SW 1271 (cell line): ENCODE results near the gene KCNK2.

Experiments
- DNase-seq, 2 experiments: peaks; one replicate each; lab custom pipeline; 2025; lab: John Stamatoyannopoulos, UW

KCNK2 gene

DNA sequence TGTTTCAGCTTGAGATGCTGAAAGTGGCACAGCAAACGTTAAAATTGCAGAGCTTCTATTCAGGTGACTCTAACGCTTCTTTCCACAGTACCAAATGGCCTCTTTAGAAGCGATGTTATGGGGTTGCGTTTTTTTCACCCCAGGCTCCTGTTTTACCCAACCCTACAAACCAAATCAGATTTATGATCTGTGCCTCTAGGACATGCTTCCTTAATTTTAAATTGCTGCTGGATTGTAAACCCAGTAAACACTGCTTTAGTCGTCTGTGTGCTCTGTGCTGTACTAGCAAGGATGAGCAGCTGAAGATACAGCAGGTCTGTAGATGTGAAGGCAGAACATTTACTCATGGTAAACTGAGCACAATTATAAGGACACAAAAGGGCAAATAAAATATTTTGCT is 13.0 kb downstream of the KCNK2 start:
- DNase-seq = no peak

DNA sequence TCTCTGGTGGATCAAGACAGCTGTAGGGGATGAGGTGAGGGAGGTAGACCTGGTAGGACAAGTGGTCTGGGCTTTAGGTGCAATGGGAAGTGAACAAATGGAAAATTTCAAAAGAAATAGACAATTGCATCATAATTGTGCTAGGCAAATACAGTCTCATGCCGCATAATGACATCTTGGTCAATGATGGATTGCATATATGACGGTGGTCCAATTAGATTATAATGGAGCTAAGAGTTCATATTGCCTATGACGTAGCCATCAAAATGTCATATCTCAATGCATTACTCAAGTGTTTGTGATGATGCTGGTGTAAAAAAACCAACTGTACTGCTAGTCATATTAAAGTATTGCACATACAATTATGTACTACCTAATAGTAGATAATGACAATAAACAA is 19.0 kb downstream of the KCNK2 start:
- DNase-seq = no peak

DNA sequence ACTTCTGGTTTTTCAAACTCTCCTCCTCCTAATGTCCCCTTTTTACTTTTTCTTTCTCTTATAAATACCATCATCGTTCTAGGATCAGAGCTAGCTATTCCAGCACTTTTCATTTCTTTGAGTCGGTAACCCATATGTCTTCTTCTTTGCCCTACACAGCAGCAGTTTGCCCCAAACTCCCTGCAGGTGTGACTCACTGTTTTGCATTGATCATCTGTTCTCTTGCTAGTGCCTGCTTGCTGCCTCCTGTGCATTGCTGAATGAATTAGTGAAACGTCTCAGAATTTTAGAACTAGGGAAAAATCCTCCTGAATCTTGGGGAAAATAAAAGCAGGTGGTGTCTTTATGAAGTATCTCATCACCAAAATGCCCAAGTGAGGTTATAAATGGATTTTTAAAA is 21.7 kb downstream of the KCNK2 start:
- DNase-seq = no peak

DNA sequence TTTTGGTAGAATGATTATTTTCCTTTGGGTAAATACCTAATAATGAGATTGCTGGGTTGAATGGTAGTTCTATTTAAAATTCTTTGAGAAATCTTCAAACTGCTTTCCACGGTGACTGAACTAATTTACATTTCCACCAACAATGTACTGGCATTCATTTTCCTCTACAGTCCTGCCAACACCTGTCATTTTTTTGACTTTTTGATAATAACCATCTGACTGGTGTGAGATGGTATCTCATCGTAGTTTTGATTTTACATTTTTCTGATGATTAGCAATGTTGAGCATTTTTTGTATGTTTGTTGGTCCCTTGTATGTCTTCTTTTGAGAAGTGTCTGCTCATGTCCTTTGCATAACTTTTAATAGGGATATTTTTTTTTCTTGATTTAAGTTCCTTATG is 23.5 kb downstream of the KCNK2 start:
- DNase-seq = no peak

DNA sequence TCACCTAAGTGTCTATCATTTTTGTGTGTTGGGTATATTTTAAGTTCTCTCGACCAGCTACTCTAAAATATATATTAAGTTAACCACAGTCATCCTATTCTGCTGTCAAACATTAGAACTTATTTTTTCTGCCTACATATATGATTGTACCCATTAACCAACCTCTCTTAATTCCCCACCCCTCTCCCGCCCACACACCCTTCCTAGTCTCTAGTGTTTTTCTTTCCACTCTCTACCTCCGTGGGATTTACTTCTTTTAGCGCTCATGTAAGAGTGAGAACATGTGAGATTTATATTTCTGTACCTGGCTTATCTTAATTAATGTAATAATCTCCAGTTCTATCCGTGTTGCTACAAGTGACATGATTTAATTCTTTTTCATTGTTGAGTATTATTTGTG is 26.6 kb downstream of the KCNK2 start:
- no peak for DNase-seq

DNA sequence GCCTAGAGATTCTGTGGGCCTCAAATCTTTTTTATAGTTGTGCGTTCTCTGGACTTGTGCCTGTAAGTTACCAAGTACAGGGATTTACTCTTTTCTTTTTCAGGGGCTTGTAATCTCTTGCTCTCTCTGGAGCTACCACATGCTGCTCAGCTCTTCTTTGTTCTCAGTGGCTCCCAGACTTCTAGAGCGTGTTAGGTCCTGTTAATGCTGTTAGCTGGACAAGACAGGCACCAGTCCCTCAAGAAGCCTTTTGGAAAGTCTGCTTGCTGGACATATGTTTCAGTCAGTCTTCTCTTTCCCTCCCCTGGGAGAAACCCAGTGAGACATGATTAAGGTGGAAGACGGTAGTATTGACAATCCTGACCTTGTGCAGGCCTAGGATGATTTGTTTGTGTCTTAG is 29.4 kb downstream of the KCNK2 start:
- no peak for DNase-seq

DNA sequence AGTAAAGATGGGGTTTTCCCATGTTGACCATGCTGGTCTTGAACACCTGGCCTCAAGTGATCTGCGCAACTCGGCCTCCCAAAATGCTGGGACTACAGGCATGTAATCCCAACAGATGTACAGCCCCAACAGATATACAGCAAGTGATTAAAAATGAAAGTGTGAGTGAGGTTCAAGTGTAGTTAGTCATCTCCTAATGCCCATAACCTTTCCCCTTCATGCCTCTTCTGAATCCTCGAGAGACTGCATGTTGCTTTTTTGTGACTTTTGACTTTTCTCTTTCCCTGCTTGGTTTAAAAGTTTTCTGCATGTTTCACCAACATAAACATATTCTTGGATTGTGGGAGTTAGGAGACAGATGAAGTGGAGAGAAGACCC is 31.2 kb downstream of the KCNK2 start:
- peak in 1 of 2 experiments; percentile 29 for DNase-seq

DNA sequence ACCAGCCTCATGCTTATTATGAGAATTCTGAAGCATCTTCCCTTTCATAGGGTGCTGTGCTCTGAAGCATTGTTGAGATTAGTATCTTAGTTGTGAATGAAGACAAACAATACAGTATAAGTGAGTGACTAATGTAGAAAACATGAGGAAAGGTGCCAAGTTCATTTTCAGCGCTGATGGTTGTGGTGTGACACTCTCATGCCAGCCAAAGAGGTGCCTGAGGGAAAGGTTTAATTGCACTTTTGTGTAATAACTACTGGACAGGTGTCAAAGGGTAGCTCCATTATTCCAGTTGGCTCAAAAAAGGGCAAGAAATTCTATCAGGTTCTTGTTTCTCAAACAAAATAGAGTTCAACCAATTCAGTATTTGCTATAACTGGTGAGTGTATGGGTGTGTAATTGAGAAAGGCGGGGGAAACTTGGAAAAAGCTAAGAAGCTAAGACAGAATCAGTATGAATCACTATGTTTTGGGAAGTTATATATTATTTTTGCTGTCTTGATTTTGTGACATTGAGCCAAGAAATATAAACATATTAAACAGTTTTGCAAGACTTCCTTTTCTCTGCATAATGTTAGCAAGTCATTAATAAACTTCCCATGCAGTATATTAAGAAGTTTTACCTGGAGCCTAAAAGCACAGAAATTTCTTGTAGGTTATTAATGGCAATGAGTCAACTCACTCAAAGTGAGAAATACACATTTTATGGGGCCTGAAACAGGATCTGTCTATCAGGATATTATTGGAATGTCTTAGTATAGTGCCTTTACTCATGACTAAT is 31.8 kb downstream of the KCNK2 start:
- peak; percentile 14 to 69 for DNase-seq

DNA sequence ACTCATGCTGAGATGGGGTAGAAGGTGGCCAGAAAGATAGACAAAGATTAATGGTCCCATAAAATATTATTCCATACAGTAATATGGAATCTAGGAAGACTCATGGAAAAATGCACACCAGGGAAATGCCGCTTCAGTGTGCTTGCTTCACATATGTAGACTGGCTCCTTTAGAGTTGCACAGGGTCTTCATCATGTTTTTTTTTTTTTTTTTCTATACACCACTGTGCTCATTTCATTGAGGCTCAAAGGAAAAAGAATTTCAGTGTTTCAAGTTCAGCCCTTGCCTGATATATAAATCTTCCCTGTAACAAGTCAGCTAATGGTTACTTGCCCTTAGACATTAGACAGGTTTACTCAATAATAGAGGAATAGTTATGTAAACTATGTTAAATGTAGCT is 33.2 kb downstream of the KCNK2 start:
- no peak for DNase-seq

DNA sequence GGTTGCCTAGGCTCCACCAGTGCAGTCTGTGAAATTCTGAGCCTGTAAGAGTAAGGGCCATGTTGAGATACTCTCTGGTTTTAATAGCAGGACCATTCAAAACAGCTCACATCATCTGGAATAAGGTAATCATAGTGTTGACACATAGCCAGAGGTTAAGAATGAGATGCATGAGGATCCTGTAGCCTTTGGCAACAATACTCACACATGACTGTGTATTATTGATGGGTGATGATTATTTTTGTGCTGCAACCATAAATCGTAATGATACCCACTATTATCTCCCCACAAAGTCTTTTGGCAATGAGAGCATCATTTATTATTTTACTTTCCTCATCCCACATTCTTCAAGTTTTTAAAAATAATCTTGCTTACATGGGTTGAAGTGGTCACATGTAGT is 35.5 kb downstream of the KCNK2 start:
- no peak for DNase-seq

DNA sequence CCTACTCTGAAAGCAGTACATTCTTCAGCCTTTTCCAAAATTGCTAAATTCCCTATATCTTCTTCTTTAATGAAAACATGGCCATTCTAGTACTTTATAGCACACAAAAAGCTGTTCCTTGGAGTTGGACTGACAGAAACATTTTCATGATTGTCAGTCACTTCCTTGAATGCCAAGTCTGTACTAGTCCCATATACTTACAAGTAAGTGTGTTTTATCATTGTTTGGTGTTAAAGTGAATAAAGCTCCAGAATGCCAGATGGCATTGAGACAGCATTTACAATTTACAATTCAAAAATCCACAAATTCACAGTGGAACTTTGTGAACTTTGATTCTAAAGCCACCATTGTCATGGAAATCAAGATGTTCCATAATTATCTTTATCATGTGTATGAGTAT is 36.5 kb downstream of the KCNK2 start:
- DNase-seq = no peak

DNA sequence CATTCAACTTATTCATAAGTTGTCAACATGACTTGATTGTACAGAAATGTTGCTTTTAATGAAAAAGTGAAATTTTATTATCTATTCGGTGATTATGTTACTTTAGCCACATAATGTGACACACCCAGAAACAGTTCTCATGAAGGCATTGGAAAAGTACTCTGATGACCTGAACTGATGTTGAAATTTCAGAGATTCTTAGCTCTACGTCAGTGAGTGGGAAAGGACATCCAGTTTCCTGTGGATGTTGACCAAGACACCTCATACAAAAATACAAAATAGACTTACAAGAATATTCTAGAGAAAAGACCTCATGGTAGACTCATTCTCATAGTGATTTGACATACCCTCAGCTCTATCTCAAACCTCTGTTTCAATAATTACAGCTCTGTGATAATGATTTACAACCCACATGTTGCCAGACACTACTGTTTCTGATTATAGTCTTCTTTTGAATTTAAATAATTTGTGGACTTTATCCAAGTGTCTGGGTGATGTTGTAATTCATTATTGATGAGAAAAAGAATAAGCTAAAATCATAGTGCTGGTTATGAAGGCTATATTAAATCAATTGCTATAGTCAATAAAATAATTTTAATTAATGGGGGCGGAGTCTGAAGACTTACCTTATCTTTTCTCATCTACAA is 37.3 kb downstream of the KCNK2 start:
- no peak for DNase-seq

DNA sequence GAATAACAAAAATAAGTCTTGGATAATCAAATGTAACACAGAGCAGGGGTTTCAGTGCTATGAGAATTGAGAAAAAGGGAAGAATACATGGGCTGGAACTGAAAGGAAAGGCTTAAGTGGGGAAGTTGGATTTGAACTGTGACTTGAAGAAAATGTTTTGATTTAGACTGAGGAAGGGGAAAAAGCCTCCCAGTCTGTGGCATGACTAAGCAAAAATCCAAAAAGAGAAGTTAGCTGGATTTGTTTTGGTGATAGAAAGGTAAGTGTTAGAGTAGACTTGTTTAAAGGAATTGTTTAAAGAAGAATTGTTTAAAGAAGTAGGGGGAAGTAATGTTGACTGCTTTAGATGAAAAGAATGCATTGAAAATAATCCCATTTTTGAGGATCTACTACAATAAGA is 46.0 kb downstream of the KCNK2 start:
- DNase-seq = no peak

DNA sequence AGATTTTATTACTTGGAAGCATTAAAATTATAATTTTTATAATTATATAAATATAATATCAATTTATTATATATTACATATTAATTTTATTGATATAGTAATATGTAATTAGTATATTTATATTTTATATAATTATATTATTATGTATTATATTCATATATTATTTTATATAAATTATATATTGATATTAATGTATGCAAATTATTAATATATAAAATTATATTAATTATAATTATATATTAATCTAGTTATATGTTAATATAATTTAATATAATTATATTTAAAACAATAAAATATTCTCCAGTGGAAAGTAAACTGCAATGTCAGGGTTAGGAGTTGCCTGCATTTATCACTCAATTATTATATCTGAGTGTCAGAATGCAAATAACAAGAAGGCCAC is 48.8 kb downstream of the KCNK2 start:
- DNase-seq = no peak

DNA sequence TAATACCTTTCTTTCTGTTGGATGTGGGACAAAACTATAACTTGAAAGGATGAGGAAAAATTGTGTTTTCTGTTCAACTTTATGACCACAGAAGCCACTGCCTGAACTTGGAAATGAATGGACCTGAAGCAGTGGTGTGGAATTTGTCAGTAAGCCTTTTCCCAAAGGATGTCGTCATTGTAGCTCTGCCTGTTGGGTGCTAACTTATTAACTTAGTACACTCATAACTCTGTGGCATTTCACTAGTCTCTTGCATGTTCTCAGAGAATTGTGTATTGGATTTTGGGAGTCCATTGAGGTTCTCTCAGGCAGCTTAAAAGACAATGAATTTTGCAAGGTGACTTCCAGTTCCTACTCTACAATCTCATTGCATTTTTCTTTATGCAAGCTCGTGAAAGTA is 49.6 kb downstream of the KCNK2 start:
- no peak for DNase-seq

DNA sequence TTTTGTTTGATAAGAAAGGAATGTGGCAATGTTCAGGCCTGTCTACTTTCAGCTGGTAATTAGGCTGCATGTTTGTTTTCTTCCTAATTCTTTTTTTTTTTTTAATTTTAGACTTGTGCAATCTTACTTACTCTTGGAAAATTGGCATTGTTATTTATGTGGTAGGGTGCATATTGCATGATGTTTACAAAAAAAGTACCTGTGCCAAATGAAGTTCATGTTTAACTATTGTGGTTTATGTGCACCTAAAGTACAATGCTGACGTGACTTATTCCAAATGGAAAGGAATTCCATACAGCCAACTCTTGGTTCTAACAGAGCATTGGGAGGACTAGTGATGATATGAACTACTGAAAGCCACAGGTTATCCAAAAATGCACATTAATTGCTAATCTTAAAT is 51.0 kb downstream of the KCNK2 start:
- no peak for DNase-seq

DNA sequence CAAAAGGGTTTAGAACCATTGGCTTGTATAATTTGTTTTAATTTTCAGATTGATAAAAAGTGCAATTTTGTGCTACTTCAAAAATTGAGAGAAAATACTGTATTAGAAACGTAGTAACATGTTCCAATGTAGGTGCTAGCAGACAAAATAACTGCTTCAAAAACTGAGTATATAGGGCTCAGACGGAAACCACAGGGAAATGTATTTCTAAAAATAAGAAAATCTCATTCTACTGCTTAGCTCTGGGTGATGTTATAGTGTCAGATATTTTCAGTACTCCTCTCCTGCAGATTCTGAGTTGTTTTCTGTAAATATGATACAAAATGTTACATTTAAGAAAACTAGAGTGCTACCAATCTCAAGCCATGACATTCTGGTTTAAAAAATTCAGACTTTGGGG is 55.4 kb downstream of the KCNK2 start:
- DNase-seq = no peak

DNA sequence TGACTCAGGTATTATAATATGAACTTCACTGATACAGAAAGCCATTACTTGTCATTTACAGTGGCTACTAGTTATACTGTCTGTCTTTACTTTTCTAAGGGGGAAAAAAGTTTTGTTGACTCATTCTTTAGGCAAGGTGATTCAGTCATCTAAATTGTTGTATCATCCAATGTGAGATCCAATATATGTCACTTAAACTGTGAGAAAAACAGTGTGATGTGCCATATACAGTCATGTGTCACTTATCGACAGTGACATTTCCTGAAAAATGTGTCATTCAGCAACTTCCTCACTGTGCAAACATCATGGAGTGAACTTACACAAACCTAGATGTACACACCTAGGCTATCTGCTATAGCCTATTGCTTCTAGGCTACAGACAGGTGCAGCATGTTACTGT is 57.6 kb downstream of the KCNK2 start:
- no peak for DNase-seq

DNA sequence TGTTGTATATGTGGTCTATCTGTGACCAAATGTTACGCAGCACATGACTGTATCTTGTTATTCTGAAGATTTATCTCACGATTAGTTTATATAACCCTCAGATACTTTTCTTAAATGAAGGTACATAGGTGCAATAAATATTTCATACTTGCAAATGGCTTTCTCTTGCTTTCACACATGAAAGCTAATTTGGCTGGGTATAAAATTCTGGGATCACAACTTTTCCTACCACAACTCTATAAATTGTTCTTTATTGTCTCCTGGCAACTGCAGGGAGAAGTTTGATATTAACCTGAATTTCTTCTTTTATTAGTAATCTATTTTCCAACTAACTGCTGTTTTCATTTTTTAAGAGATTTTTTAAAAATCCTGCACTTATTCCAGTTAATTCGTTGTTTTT is 58.9 kb downstream of the KCNK2 start:
- no peak for DNase-seq

DNA sequence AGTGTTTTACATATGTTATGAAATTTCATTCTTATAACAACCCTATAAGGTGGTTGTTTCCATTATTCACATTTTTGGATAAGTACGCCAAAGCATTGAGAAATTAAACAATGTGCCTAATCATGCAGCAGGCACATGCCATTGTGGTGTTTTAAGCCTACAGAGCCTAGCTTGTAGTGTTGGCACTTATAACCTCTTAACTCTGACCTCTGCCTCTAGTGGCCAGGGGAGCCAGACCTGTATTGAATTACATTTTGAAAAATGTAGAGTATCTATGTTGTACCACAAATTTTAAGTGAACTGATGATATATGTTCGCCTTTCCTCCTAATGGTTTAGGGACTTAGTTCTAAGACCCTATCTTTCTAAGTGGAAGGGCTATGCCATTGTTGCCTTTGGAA is 61.0 kb downstream of the KCNK2 start:
- no peak for DNase-seq

DNA sequence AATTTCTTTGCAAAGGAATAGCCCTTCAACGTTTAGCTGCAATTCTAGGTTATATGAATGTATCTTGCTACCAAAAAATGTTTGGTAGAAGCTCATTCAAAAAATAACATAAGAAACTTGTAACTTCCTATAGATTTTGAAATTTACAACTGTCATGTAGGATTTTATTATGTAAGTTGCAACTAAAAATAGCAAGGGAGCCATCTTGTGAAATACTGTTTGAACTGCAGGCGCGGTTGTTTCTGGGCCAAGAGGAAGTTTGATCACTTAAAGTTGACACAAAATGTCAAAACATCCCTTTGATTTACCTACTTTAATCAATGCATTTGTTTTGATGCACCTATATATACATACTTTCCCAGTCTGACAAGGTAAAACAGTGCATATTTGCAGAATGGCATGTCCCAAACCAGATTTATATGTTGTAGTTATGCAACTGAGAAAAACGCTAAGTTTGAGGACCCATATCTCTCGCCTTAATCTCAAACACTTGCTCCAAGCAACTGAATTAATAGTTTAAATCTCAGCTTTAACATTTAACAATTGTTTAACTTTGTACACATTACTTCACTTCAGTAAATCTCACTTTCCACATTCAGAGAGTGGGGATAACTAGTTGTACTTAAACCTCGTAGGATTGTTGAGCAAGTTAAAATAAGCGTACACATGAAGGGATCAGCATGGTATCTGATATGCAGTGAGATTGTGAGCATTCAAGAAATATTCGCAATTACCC is 63.9 kb downstream of the KCNK2 start:
- DNase-seq = peak in 1 of 2 experiments; percentile 1

DNA sequence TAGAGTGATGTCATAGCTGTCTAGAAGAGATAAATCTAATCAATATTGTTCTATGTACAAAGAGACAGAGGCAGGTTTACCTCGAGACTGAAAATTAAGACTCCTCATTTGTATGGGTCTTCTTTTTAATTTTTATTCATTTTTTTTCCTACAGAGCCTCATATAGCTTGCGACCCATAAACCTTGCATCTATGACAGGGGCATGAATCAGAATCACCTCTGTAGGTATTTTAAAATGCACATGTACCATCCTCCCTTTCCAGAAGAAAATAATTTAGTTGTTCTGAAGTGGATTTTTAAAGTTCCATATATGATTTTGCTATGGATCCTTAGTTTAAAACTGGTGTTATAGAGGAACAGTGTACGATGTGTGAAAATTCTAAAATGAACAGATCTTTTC is 64.5 kb downstream of the KCNK2 start:
- DNase-seq = no peak

DNA sequence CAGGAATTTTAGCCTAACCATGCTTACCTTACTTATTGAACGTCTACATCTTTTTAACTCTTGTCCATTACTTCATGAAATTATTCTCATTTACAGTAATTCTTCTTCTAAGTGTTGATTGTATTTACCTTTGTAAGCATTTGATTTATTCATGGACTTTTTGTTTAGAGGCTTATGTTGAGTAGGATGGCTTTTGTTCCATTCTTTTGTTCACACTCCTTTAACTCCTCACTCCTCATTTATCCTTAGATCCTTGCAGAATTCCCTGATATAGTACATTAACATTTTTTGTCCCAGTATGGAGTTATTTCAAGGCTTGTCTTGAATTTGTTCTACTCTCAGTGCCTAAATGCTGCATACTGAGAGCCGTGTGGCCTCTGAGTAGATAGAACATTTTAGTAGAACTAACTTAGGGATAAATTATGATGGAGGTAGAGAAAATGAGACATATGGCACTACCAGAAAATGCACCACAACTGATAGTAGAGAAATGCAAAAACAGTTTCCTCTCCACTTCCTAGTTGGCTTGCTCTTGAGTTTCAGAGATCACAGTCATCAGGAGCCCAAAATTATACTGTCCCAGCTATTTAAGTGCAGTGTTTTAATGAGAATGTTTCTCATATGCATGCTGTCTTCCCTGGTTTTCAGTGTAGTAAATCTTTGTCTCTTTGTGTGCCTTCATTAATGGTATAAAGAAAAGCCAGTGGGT is 69.5 kb downstream of the KCNK2 start:
- DNase-seq = no peak
